ENCODE measurements around the gene SNX8. TPM values are rescaled to one million over a fixed set of nuclear protein-coding genes. Genes with fewer than 3 reads are reported as not detected.

Gene SNX8
- total and polyA plus RNA-seq, 4 donors: 8.7 to 20.8 (median 14.8) TPM

GRCh38 chr7:2354186-2354938 is 40.1 kb upstream of the SNX8 start, which contains the start of gene EIF3B (continued):
- no peak for TF ChIP-seq REST (IDR thresholded peaks at IDR 0.05)
- peak; percentile 58 to 70 for TF ChIP-seq EGR1 (IDR thresholded peaks at IDR 0.05; ENCODE audit: low read depth in 2 of 2)
- TF ChIP-seq NR2F2 (IDR thresholded peaks at IDR 0.05): peak; percentile 12
- peak; percentile 95 for TF ChIP-seq MAX (IDR thresholded peaks at IDR 0.05)
- no peak for TF ChIP-seq TAF1 (conservative IDR thresholded peaks at IDR 0.05)

- H3K27ac ChIP-seq (ENCODE audit: low read depth in 1 of 2, low read length in 2 of 2): peak overlapping the region; percentile 99 to 100
- H3K9me3 ChIP-seq (ENCODE audit: control insufficient read depth in 4 of 4, low read length in 3 of 4): no peaks in the 10 kb centered on the region
- DNase-seq (ENCODE audit: low spot score): peak; percentile 92
- TF ChIP-seq HNF4A (conservative IDR thresholded peaks at IDR 0.05) (no peak), EGR1 (IDR thresholded peaks at IDR 0.05; ENCODE audit: low read depth in 2 of 2) (peak; percentile 68 to 76), REST (IDR thresholded peaks at IDR 0.05) (peak; percentile 56)
- H3K4me1 ChIP-seq (ENCODE audit: control insufficient read depth in 4 of 4, insufficient read depth in 4 of 4, low read length in 3 of 4): peaks cover 11 to 27% (median 21%) of the 10 kb centered on the region in 4 donors
- no peaks in the 10 kb centered on the region for H3K27me3 ChIP-seq (ENCODE audit: control insufficient read depth in 4 of 4, insufficient read depth in 4 of 4, low read length in 3 of 4)
- peaks cover 0 to 7% (median 1%) of the 10 kb centered on the region in 4 donors for H3K36me3 ChIP-seq (ENCODE audit: control insufficient read depth in 4 of 4, insufficient read depth in 3 of 4, low read depth in 1 of 4, low read length in 3 of 4)
- WGBS: under 1% methylated on average over 26 of the region's 26 CpGs
- H3K4me3 ChIP-seq (ENCODE audit: low read depth in 1 of 3, low read length in 3 of 3): peak overlapping the region; percentile 79 to 99 (median 80)
- peak overlapping the region; percentile 39 to 96 for H3K9ac ChIP-seq (ENCODE audit: low read depth in 1 of 2, low read length in 2 of 2)
Observed at GRCh38 chr7:2353936-2354185, 39.6 kb upstream of the SNX8 start.

GRCh38 chr7:2353113-2353935 is 39.1 kb upstream of the SNX8 start:
- Histone ChIP-seq H3K4me3 (ENCODE audit: low read depth in 1 of 3, low read length in 3 of 3) (peak overlapping the region; percentile 79 to 99 (median 80)), H3K4me1 (ENCODE audit: control insufficient read depth in 4 of 4, insufficient read depth in 4 of 4, low read length in 3 of 4) (peaks cover 11 to 27% (median 20%) of the 10 kb centered on the region in 4 donors), H3K9ac (ENCODE audit: low read depth in 1 of 2, low read length in 2 of 2) (peak overlapping the region; percentile 37 to 39), H3K27me3 (ENCODE audit: control insufficient read depth in 4 of 4, insufficient read depth in 4 of 4, low read length in 3 of 4) (no peaks in the 10 kb centered on the region), H3K27ac (ENCODE audit: low read depth in 1 of 2, low read length in 2 of 2) (peak overlapping the region; percentile 99 to 100), H3K36me3 (ENCODE audit: control insufficient read depth in 4 of 4, insufficient read depth in 3 of 4, low read depth in 1 of 4, low read length in 3 of 4) (peaks cover 0 to 3% (median 1%) of the 10 kb centered on the region in 4 donors), H3K9me3 (ENCODE audit: control insufficient read depth in 4 of 4, low read length in 3 of 4) (no peaks in the 10 kb centered on the region)
- DNase-seq (ENCODE audit: low spot score): no peak
- 65% methylated on average over 22 of the region's 22 CpGs for WGBS
- TF ChIP-seq HNF4G (IDR thresholded peaks at IDR 0.05) (no peak), MAX (IDR thresholded peaks at IDR 0.05) (no peak)

All from liver (tissue), 9 donors.